Right lung (tissue), 5 donors: ENCODE measurements around the gene HOMEZ. TPM values are rescaled to one million over a fixed set of nuclear protein-coding genes. Genes with fewer than 3 reads are reported as not detected.
"Not testable (repeated sequence)": the region's sequence is repeated elsewhere in the genome, so short reads cannot be mapped to it uniquely, and the experiment has no call there.

Source experiments
- DNase-seq, 2 donors: peaks; one replicate each; pipeline ENCODE4 v3.0.0-alpha.2; 2013
- polyA plus RNA-seq, 5 donors: library from polyadenylated mRNA; unstranded; fragments of 120-200 nt; gene quantifications; one replicate each; pipeline versions ENCODE4 v1.2.1 to v1.2.3, GENCODE V29; 2013; ENCODE audit warnings: inconsistent platforms in 1 of 5, low replicate concordance in 1 of 5; ENCODE audit not compliant: insufficient read length in 5 of 5, insufficient read depth in 1 of 5

The HOMEZ gene
- polyA plus RNA-seq, 5 donors: 15.2 to 19.3 (median 16.4) TPM

DNA sequence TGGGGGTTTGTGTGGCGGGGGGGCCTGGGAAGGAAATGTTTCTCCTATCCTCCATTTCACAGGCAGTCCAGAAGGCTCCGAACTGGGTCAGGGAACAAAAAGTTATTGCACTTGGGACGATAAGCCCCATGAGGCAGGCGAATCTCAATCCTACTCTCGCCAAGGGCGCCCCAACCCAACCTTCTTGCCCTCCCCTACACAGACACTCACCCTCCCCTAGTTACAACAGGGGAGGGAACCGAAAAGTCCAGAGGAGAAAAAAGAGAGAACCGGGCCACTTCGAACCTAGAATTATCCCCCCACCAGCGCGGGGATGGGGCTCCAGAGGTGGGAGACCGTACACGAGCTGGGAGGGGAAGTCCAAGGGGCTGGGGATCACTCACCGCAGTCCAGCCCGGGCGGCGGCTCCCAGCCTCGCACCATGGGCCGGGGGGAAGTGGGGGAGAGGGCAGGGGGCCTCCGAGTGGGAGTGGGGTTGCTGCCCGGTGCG lies 357 bp downstream of the HOMEZ start:
- no peak for DNase-seq

DNA sequence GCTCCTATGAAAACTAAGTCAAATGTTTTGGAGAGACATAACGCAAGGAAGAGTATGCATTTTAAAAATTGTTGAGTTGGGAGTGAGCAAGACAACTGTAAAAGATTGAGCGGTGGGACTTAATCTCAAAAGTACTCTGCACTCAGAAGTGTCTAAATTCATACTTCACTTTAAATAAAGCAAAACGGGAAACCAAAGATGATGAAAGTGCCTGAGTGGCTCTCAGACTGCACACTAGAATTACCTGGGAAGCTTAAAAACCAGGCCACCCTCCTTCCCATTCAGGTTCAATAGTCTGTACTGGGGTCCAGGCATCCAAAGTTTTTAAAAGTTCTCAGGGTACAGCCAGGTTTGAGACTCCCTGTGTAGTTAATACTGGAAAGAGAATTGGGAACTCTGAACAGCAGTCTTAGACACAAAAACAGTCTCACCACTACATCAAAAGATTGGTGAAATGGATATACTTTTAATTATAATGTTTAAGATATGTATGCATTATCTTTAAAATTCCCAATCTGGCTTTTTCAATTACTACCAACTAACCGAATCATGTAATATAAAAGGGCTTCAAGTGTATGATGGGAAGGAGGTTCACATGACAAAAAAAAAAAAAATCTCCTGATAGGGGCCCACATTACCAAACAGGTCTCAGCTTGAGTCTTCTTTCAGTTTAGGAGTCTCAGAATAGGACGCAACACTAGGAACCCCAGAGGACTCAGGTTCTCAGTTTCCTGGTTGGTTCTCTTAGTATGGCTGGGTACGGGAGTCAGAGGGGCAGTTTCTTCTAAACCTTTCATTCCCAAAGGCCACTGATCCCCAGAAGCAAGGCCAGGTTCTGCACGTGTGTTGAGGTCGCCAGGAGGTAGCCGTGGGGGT lies 1.0 kb downstream of the HOMEZ start:
- peak in 1 of 2 donors; percentile 20 for DNase-seq

DNA sequence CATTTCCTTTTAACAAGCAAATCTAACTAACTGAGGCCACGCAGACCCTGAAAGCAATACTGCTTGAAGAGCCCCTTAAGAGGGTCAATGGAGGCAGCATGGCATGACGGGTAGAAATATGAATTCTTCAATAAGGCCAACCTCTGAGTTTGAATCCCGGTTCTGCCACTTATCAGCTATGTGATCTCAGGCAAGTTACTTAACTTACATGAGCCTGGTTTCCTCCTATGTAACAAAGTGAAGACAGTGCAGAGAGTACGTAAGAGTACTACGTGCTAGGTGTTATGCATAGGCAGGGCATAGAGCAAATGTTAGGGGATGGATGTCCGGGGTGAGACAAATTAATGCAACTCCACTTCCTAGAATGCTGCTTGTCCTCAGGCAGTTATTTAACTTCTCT lies 4.7 kb downstream of the HOMEZ start:
- no peak for DNase-seq

DNA sequence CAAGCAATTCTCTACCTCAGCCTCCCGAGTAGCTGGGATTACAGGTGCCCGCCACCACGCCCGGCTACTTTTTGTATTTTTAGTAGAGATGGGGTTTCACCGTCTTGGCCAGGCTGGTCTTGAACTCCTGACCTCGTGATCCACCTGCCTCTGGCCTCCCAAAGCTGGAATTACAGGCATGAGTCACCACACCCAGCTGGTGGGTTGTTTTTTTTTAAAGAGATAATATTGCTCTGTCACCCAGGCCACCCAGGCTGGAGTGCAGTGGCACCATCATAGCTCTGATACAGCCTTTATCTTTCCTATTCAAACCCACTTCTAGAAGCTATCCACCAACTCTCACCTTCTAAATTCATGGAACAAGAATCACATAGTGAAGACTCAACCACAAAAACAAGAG lies 8.0 kb downstream of the HOMEZ start:
- not testable (repeated sequence) for DNase-seq

DNA sequence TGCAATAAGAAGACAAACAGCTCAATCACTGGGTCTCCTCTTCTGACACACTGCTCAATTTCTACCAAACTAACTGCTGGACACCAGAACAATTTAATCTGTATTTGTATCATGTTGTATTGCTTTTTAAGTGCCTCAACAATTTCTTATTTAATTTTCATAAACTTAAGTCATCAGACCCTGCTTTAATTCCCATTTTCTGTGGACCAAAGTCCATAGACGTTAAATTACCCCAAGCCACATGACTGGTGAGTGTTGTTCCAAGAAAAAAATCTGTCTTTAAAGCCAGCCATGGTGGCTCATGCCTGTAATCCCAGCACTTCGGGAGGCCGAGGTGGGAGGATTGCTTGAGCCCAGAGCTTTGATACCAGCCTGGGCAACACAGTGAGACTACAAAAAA lies 8.7 kb downstream of the HOMEZ start:
- no peak for DNase-seq

DNA sequence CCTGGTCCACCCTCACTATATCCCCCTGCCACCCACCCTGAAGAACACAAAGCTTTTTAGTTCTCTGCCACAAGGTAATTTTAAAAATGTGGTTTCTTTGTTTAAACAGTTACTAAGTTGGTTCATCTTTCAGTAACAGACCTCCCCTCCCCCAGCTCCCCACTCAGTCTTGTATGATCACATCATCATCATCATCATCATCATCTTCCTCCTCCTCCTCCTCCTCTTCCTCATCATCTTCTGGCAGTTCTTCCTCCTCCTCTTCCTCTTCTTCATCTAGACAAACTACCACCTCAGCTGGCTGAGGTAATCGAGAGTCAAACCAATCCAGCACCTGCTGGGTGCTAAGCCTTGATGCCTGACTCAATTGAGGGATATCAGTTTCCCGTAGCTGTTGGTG lies 10.5 kb downstream of the HOMEZ start:
- DNase-seq: no peak

DNA sequence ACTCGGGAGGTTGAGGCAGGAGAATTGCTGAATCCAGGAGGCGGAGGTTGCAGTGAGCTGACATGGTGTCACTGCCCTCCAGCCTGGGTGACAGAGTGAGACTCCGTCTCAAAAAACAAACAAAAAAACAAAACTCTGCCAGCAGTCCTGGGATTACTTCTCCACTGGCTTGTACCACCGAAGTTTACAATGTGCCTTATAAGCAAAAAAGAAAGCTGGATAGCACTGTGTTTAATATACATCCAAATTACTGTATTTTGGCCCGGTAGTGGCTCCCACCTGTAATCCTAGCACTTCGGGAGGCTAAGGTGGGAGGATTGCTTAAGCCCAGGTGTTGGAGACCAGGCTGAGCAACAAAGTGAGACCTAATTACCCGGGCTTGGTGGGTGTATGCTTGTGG lies 16.7 kb downstream of the HOMEZ start:
- DNase-seq: no peak

DNA sequence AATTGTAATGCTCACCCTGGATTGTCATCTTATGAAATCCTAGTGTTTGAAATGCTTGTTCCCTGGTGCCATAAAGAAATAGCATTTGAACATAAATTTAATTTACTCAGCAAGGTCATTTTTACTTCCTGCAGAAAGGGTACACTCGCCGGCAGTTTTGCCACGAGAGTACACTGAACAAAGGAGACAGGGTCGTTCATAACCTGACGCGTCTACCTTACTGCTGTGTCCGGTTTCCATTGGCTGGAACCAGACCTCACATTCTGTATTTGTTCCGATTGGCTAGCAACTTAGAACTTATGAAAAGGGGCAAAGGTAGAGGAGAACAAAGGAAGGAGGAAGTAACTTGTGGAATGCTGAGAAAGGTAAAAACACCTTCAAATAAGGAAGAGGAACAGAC lies 25.1 kb downstream of the HOMEZ start:
- not testable (repeated sequence) for DNase-seq

DNA sequence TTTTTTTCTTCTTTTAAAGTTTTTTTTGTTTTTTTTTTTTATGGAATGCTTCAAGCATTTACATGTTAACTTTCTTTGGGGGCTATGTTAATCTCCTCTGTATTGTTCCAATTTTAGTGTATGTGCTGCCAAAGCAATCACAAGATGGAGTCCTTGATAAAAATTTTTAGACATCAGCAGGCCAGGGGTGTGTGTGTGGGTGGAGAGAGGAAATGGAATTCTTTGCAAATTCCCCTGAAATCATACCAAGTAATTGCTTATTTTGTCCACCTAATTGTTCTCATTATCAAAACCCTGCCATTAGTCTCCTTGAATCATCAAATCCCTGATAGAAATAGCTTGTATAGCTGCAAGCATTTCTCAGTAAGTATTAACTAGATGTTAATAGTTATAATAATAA lies 26.5 kb downstream of the HOMEZ start:
- DNase-seq: no peak

DNA sequence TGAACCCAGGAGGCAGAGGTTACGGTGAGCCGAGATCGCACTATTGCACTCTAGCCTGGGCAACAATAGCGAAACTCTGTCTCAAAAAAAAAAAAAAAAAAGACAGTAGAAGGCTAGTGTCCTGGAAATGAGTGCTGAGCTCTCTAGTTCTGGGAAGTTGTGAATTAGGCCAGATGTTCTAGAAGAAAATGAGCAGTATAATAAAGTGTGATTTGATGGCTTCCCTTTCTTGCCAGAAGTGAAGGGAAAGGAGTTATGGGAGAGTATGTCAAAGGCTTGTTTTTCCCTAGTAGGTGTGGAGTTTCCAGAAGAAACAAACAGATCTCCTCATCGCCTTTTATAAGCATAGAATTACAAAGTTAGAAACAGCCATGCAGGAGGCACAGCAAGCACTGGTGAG lies 27.7 kb downstream of the HOMEZ start:
- DNase-seq: no peak

DNA sequence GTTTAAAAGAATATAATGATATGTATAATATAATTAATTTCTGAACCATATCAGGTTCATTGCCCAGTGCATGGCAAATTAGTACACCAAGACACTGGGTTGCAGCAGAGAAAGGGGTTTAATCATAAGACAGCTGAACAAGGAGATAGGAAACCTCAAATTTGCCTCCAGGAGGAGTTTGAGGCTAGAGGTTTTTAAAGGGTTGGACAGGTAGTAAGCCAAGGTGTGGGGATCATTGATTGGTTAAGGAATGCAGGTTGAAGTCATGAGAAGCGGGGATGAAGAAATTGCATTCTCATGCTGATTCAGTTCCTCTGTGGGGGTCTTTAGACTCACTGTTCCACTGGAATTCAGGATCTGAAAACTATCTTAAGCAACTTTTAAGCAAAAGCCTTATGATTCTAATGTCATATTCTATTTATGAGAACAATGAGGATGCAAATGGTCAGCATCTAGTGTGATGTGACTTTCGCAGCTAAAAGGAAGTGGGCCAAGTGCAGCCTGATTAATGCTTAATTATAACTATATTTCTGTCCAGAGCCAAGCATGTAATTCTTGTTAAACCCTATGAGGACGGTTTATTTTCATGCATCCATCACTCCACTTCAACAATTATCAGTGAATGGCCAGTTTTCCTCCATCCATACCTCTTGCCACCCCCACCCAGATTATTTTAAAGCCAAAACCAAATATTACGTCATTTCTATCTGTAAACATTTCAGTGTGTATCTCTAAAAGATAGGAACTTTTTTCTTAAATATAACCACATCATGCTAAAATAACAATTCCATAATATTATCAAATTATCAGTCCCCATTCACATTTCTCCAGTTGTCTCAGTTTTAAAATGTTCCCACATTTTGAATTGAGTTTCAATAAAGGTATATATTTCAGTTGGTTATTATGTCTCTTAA lies 33.3 kb downstream of the HOMEZ start:
- no peak for DNase-seq

DNA sequence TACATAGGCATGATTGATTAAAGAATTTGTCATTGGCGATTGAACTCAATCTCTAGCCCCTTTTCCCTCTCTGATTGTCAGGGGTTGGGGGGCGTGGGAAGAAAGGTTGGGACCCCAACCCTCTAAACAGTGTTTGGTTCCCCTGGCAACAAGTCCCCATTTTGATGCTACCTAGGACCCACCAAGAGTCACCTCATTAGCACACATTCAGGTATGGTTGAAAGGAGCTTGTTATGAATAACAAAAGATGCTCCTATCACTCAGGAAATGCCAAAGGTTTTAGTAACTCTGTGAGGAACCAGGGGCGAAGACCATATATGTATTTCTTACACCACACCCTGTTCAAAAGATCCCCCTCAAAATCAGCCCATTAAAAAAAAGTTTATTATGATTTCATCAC lies 33.9 kb downstream of the HOMEZ start:
- no peak for DNase-seq

DNA sequence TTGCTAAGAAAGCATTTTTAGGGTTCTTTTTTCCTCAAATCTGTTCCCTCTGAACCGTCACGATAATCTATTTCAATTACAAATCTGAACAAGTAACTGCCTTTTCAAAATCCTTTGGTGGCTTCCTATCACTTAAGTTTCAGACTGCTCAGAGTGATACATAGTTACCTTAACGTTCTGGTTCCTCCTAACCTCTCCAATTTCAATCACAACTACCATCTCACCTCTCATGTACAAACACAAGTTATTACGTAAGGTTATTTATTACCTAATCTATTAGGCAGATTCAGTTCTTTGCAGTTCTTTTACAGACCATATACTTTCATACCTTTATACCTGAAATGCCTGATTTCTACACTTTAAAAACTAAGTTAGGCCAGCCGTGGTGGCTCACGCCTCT lies 36.1 kb downstream of the HOMEZ start:
- no peak for DNase-seq

DNA sequence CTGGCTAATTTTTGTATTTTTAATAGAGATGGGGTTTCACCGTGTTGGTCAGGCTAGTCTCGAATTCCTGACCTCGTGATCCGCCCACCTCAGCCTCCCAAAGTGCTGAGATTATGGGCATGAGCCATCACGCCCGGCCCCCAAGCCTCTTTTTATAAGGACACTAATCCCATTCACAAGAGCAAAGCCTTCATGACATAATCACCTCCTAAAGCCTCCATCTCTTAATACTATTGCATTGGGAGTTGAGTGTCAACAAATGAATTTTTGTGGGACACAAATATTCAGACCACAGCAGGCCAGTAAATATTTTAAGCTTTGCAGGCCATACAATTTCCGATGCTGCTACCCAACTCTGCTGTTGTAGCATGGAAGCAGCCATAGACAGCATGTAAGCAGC lies 37.3 kb downstream of the HOMEZ start:
- no peak for DNase-seq

DNA sequence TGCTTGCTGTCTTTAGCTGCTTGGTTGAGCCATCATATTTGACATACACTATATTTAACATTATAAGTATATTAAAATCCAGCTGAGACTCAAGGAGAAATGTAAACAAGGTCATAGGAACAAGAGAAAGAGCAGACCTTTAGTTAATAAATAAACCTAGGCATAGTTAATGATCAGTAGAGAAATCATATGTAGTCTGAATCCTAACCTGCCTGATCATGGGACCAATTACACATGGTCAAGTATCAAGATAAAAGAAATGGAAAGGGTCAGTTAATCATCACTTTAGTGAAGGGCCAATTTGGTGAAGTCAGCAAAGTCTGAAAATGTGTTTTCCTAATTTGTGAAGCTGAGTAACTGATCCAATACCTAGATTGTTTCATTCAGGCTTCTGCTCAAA lies 40.6 kb downstream of the HOMEZ start:
- DNase-seq: no peak

DNA sequence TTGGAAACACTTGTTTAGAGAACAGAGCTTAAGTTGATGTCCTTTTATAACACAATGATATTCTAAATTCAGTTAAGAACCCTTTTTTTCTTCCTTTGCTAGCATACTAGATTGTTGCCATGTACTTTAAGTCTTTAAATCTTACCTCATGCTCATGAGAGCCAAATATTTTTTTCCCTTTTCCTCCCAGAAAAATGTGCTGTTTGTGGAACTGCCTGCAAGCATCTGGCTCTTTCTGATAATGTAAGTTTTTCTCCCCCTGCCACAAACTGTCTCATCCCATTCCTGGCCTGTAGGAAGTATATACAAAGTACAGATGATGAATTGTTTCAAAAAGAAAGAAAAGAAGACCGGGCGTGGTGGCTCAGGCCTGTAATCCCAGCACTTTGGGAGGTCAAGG lies 42.9 kb downstream of the HOMEZ start:
- DNase-seq: no peak

DNA sequence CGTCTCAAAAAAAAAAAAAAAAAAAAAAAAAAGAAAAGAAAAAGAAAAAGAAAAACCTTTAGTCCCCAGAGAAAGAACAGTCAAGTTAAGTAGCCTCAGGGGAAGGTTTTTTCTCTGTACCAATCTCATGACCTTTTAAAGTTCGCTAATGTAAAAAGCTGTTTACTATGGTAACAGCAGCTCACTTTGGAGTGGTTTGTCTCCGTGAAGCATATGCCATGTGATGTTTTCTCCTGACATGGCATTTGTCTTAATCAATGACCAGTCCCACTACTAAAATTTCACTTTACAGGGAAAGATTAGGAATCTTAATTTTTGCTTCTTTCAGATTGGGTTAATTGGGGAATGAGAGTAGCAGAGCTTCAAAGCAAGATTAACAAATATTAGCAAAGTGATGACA lies 43.9 kb downstream of the HOMEZ start:
- no peak for DNase-seq

DNA sequence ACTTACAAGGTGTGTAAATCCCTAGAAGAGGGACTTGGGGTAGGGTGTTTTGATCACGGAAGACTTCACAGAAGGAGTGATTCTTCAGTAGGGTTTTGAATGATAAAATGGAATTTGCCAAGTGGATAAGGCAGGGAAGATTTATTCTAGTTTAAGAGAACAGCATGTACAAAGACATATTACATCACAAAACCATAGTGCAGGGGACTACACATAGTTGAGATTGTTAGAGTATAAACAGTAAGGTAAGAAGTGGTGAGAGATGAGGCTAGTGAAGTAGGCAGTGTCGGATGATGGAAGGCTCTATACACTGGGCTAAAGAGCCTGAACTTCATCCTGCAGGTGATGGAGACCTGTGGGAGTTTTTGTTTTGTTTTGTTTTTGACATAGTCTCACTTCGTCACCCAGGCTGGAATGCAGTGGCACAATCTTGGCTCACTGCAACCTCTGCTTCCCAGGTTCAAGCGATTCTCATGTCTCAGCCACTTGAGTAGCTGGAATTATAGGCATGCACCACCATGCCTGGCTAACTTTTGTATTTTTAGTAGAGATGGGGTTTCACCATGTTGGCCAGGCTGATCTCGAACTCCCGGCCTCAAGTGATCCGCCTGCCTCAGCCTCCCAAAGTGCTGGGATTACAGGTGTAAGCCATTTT lies 44.7 kb downstream of the HOMEZ start:
- DNase-seq: not testable (repeated sequence)

DNA sequence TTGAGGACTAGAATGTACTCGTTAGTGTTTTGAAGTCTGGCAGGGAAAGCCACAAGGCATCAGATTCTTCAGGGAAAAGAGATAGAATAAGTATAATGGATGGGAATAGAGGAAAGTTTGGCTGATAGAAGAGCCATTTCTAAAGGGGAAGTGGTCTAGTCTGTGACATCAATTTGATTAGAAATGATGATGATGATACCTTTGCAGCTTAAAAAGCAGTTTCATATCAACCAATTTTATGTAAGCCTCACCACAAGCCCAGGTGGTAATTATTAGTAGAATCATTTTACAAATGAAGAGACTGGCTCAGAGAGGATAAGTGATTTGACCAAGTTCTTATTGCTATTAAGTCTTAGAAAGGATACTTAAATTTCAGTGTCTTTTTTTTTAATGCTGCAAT lies 45.3 kb downstream of the HOMEZ start:
- DNase-seq: no peak

DNA sequence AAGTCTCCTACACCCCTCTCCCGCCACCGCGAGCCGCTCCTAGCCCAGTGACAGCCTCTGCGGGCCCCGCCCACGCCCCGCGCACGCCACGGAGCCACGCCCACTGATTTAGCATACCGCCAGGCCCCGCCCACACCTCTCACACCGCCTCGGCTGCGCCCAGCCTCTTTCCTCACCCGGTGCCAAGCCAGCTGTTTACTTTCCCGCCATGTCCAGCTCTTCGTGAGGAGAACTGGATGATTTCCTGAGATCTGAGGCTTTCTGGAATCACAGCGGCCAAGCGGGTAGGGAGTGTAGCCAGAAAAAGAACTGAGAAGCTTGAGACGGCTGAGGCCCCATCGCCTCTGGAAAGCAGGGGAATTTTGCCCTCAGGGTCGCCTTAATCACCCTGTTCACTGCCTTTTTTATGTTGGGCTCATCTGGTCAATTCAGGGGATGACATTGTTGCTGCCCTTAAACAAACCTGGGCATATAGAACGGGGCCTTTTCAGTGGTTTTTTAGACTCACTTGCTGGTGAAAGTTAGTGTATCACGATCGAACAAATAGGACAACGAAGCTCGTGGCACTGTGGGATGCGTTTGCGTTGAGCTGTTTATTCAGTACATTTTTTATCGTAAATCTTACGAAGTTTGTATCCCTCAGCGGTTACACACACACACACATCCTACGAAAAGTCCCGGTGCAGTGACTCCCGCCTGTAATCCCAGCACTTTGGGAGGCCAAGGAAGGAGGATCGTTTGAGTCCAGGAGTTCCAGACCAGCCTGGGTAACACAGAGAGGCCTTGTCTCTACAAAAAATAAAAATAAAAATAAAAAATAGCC lies 47.9 kb downstream of the HOMEZ start, which contains the start of gene RNF212B:
RNF212B (plus strand) TSS at position 165 of the 823 bp plus-strand sequence. CDS start 2,410 bp downstream, outside the sequence.
- peak; percentile 87 to 89 for DNase-seq

DNA sequence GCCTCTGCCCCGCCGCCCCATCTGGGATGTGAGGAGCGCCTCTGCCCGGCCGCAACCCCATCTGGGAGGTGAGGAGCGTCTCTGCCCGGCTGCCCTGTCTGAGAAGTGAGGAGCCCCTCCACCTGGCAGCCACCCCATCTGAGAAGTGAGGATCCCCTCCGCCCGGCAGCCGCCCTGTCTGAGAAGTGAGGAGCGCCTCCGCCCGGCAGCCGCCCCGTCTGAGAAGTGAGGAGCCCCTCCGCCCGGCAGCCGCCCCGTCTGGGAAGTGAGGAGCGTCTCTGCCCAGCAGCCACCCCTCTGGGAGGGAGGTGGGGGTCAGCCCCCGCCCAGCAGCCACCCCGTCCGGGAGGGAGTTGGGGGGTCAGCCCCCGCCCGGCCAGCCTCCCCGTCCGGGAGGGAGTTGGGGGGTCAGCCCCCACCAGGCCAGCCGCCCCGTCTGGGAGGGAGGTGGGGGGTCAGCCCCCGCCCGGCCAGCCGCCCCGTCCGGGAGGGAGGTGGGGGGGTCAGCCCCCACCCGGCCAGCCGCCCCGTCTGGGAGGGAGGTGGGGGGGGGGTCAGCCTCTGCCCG lies 53.6 kb downstream of the HOMEZ start:
- not testable (repeated sequence) for DNase-seq
